Heart right ventricle (tissue), 16 donors: ENCODE measurements around the gene DPYSL3. TPM values are rescaled to one million over a fixed set of nuclear protein-coding genes. Genes with fewer than 3 reads are reported as not detected.

Experiments used
- ATAC-seq, 8 donors: fragments of 200-7000 bp; cut with Tn5 transposase; one replicate each; pipeline ENCODE4 v1.9.1; 2020; ENCODE audit warnings: mild to moderate bottlenecking in 8 of 8, moderate library complexity in 8 of 8, moderate number of reproducible peaks in 1 of 8
- DNase-seq, 2 donors: peaks; one replicate each; pipeline ENCODE4 v3.0.0-alpha.2; 2020
- H3K27ac ChIP-seq, 10 donors: fragments of 200-600 bp; sonication (generic) in 2 of 10; one replicate each; pipeline versions ENCODE4 v1.5.0 to v1.8.0; 2020 to 2022; ENCODE audit warnings: mild to moderate bottlenecking in 3 of 10
- H3K27me3 ChIP-seq, 7 donors: fragments of 200-600 bp; one replicate each; pipeline ENCODE4 v1.8.0; 2021 to 2022; ENCODE audit warnings: mild to moderate bottlenecking in 2 of 7
- H3K36me3 ChIP-seq, 9 donors: fragments of 200-600 bp; sonication (generic) in 1 of 9; one replicate each; pipeline versions ENCODE4 v1.5.0 to v1.8.0; 2020 to 2022; ENCODE audit warnings: mild to moderate bottlenecking in 2 of 9
- H3K4me1 ChIP-seq, 9 donors: fragments of 200-600 bp; sonication (generic) in 1 of 9; one replicate each; pipeline versions ENCODE4 v1.5.0 to v1.8.0; 2020 to 2022; ENCODE audit warnings: mild to moderate bottlenecking in 4 of 9
- H3K4me3 ChIP-seq, 10 donors: fragments of 200-600 bp; sonication (generic) in 2 of 10; one replicate each; pipeline versions ENCODE4 v1.5.0 to v1.8.0; 2020 to 2022; ENCODE audit warnings: mild to moderate bottlenecking in 7 of 10, moderate library complexity in 2 of 10
- H3K9me3 ChIP-seq, 11 donors: fragments of 200-600 bp in 10 of 11; sonication (generic) in 2 of 11; one replicate each; pipeline versions ENCODE4 v1.5.0 to v1.8.0; 2013 to 2022; ENCODE audit warnings: mild to moderate bottlenecking in 2 of 11, control low read depth in 1 of 11, moderate library complexity in 1 of 11
- CTCF ChIP-seq, 9 donors: fragments of 200-600 bp; sonication (generic) in 2 of 9; IDR thresholded peaks; one replicate each; pipeline versions ENCODE4 v1.5.0 to v1.8.0; 2021 to 2022; ENCODE audit warnings: antibody characterized with exemption in 9 of 9, mild to moderate bottlenecking in 5 of 9, moderate library complexity in 1 of 9
- WGBS, 2 donors: extraction: QIAGEN DNeasy Blood & Tissue Kit; methylation state at CpG; one replicate each; pipeline ENCODE4 v1.1.7; 2013; ENCODE audit warnings: inconsistent platforms in 1 of 2; 5-methylcytosine and 5-hydroxymethylcytosine counted together
- intact Hi-C, 10 donors: fragments of 100-400 bp; cut with DNase I; formaldehyde crosslinking; loops; one replicate each; pipeline versions ENCODE4 v1.11.1 to v1.14.2; 2022
- long read RNA-seq, 3 donors: library from polyadenylated mRNA; unstranded; transcript quantifications; one replicate each; pipeline ENCODE4 v2.0.0, GENCODE V29; 2020 to 2021
- polyA plus RNA-seq, 2 donors: library from polyadenylated mRNA; stranded (reverse); fragments of 200-250 nt; gene quantifications; one replicate each; pipeline ENCODE4 v1.2.3, GENCODE V29; 2013
- total RNA-seq, 10 donors: library from RNA; stranded (reverse); fragmentation: NEBNext Ultra II Directional in 3 of 10; extraction: Animal tissue kit (Norgen Biotek cat#: 25700) in 3 of 10; gene quantifications; one replicate each; pipeline versions ENCODE4 v1.2.1 to v1.2.4, GENCODE V29; 2021 to 2023
- donor health status: Arrhythmogenic right ventricular cardiomyopathy.
- donor health status: ischemic (EF 13 %, LVEDD 7.1; RV severe dilation, severe dysfunction).
- donor health status: healthy with polysubstance abuse.
- donor health status: DM: no; HTN: yes; CAD: no.
- donor health status: DM: no; HTN: no; CAD: no.
- donor health status: ischemic (EF 25% LVEDD 6.9; RV normal size, moderate dysfunction).
- donor health status: ischemic (EF 25% LVEDD 5.7; RV mildly dilated, moderate dysfunction).
- donor health status: healthy.
- donor health status: DM: yes; HTN: yes; CAD: no.
- donor health status: Ischemic cardiomyopathy.
- donor health status: ischemic (EF 35%, LVEDD 5.7; RV mildly dilated, moderate dysfunction).
- donor health status: nonischemic (EF 11% LVEDD 7.7; RV severe dilation, severe dysfunction).
- donor health status: DM: yes; HTN: yes; CAD: no.
- donor health status: PGD.
- donor health status: ischemic (EF 29% LVEDD 5.4; RV normal size, mild dysfunction).
- donor health status: nonischemic (EF 23%, LVEDD 6.1; RV moderate dilation, normal function).

DPYSL3 gene
- total RNA-seq (10 to 100 TPM; 16.6 to 27.4 (median 21.0) TPM), polyA plus RNA-seq (10 to 100 TPM; 15.2 to 15.8 TPM)
- long read RNA-seq, donor 1, full-length matches to known transcripts, result 1 of 12 reads
- long read RNA-seq, donor 1, partial matches to known transcripts, result 7 of 12 reads
- long read RNA-seq, donor 1, other reads (novel, unspliced or antisense), result 4 of 12 reads
- long read RNA-seq, donor 2, full-length matches to known transcripts, result 1 of 15 reads
- long read RNA-seq, donor 2, partial matches to known transcripts, result 14 of 15 reads
- long read RNA-seq, donor 2, other reads (novel, unspliced or antisense), result 0 of 15 reads
- long read RNA-seq, donor 3, full-length matches to known transcripts, result 2 of 11 reads
- long read RNA-seq, donor 3, partial matches to known transcripts, result 9 of 11 reads
- long read RNA-seq, donor 3, other reads (novel, unspliced or antisense), result 0 of 11 reads

GRCh38 chr5:147509710-147510651 is at the start of gene DPYSL3:
TSS of gene DPYSL3 (minus strand) at chr5:147510068. CDS start at chr5:147509858, 210 bp downstream.
- Histone ChIP-seq H3K9me3 (no peaks in the 10 kb centered on the region), H3K27ac (peak within 1 kb of the TSS; percentile 7 to 96 (median 87)), H3K36me3 (no peaks in the 10 kb centered on the region), H3K4me1 (peaks cover 0 to 31% (median 5%) of the 10 kb centered on the region in 9 donors), H3K27me3 (peaks cover 0 to 34% (median 13%) of the 10 kb centered on the region in 7 donors), H3K4me3 (peak within 1 kb of the TSS; percentile 50 to 86 (median 74))
- ATAC-seq, result peak; percentile 92 to 96 (median 95)
- 2 to 3% methylated on average over 66 of the region's 66 CpGs for WGBS, 2 donors
- peak in 6 of 9 donors; percentile 7 to 62 (median 48) for TF ChIP-seq CTCF (IDR thresholded peaks at IDR 0.05)
- intact Hi-C loops, result loop anchor here in 6 of 10 donors (2.0 to 10.0 kb wide), 9 partner anchors 42 to 67 kb away; no protein-coding TSS in a partner anchor
- peak; percentile 70 to 77 for DNase-seq

DNA sequence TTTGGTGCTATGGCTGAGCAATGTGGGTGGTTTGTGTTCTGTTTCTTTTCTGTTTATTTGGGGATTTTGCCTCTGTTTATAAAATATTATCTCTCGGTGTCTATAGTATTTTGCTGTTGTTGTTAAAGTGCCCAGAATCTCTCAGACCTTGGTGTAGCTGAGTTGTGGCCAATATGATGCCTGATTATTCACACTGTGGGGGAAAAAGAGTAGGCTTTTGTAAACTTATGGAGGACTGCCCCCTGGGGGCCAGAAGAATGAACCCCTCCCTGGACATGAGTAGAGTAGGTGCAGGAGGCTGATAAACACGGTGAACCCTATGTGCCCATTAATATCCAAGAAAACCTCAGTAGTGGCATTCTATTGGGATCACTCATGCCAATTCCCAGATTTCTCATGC is 49.0 kb upstream of the DPYSL3 start:
- DNase-seq, result peak; percentile 35 to 58
- intact Hi-C loops, result loop anchor here in 9 of 10 donors (1.0 to 10.0 kb wide), 10 partner anchors 47 to 337 kb away; partner anchors contain the start of gene DPYSL3 (in 1 of the 9)

DNA sequence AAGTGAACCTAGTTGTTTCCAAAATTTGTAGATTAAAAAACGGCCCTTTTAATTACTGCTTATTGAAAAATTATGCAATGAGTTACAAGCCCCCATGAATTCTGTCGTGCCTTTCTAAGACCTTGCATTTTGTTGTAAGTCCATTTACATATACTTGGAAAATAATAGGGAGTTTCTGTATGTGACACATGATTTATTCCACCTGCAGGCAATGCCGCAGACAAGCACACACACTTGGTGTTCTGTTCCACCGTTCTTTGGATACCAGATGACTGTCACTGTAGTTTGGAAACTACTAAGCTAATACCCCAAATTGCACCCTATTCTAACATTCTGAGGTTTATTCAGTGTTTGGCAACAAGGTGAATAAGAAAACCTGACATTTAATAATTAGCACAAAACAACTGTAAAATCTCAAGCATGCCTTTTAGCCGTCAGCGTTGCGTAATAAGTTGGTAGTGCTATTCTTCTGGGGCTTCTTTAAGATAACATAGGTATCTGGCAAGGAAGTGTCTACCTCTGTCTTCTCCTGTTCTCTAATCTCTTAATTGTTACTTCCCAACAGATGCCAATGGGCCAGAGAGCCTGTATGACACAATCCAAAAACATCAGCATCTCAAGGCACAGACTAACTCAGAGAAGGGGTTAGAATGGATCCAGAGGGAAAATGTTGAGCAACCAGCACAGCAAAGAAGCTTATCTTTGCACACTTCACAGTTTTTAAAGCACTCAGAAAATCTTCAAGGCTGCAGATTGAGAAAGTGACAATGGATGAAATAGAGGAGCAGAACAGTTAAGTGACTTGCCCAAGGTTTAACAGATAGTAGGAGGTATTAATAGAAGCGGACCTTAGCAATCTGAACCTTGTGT is 48.2 kb upstream of the DPYSL3 start:
- peak overlapping the region in 2 of 10 donors; percentile 26 to 38 for H3K27ac ChIP-seq
- 68 to 69% methylated on average over 8 of the region's 8 CpGs for WGBS, 2 donors

More for the DNA sequence above, 49.0 kb upstream of the DPYSL3 start:
- Histone ChIP-seq H3K27me3 (no peaks in the 10 kb centered on the region), H3K4me1 (peaks cover 0 to 31% (median 14%) of the 10 kb centered on the region in 9 donors), H3K27ac (peak overlapping the region in 2 of 10 donors; percentile 26 to 38), H3K4me3 (no peak overlapping the region), H3K9me3 (no peaks in the 10 kb centered on the region), H3K36me3 (no peaks in the 10 kb centered on the region)
- ATAC-seq, result peak in 7 of 8 donors; percentile 73 to 88 (median 81)
- TF ChIP-seq CTCF (IDR thresholded peaks at IDR 0.05), result peak; percentile 37 to 77 (median 66)
- 10 to 22% methylated on average over 2 of the region's 2 CpGs for WGBS, 2 donors

More for the DNA sequence above, 48.2 kb upstream of the DPYSL3 start:
- ATAC-seq (peak in 3 of 8 donors; percentile 23 to 61 (median 46)), DNase-seq (no peak)
- TF ChIP-seq CTCF (IDR thresholded peaks at IDR 0.05), result no peak
- Histone ChIP-seq H3K4me1 (peaks cover 0 to 35% (median 14%) of the 10 kb centered on the region in 9 donors), H3K27me3 (no peaks in the 10 kb centered on the region), H3K36me3 (no peaks in the 10 kb centered on the region), H3K9me3 (no peaks in the 10 kb centered on the region), H3K4me3 (no peak overlapping the region)
- intact Hi-C loops, result loop anchor here in 9 of 10 donors (2.0 to 10.0 kb wide), 9 partner anchors 46 to 336 kb away; partner anchors contain the start of gene DPYSL3 (in 1 of the 9)
